SW480 (cell line): ENCODE data around the gene BAD.
A peak's percentile ranks its signal among the peaks of the same experiment; 100 is the strongest.

Experiments
- DNase-seq: peaks from one replicate; pipeline ENCODE4 v3.0.0-alpha.2; 2016; ENCODE audit warnings: low spot score

The BAD gene

DNA sequence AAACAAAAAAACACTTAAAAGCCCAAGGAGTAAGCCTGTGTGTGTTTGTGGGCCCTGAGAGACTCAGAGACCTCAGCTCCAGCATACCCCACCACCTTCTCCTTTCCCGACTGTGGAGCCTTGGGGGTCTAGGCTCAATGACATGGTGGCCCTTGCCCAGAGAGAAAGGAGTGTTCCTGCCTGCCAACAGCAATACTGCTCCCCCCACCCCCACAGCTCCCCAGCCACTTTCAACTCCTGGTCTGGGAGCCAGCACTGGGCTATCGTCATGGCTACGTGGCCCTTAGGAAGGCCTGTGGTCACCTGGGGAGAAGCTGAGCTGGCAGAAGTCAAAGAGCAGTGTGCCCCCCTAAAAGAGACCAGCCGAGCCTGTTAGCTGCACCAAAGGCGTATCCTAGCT lies 40.4 kb downstream of the BAD start:
- DNase-seq: no peak

DNA sequence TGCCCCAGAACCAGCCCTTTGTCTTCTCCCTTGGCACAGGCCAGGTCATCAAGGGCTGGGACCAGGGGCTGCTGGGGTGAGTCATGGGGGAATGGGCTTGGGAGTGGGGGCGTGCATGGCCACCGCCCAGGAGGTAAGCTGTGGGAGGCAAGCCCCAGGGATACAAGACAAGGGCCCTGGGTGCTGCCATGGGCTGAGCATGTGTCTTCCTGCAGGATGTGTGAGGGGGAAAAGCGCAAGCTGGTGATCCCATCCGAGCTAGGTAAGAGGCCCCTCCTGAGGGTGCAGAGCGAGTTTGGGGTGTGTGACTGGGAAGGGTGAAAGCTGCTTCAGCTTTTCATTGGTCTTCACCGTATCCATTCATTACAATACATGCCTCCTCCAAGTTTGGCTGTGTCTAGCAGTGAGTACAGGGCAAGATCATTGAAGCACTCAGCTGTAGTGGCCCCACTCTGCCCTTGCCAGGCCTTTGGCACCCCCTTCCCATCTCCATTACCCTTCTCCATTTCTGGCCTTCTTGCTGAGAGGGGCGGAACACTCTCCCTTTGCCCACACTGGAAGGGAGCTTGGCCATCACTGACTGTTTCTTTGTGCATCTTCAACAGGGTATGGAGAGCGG lies 41.1 kb downstream of the BAD start:
- no peak for DNase-seq

DNA sequence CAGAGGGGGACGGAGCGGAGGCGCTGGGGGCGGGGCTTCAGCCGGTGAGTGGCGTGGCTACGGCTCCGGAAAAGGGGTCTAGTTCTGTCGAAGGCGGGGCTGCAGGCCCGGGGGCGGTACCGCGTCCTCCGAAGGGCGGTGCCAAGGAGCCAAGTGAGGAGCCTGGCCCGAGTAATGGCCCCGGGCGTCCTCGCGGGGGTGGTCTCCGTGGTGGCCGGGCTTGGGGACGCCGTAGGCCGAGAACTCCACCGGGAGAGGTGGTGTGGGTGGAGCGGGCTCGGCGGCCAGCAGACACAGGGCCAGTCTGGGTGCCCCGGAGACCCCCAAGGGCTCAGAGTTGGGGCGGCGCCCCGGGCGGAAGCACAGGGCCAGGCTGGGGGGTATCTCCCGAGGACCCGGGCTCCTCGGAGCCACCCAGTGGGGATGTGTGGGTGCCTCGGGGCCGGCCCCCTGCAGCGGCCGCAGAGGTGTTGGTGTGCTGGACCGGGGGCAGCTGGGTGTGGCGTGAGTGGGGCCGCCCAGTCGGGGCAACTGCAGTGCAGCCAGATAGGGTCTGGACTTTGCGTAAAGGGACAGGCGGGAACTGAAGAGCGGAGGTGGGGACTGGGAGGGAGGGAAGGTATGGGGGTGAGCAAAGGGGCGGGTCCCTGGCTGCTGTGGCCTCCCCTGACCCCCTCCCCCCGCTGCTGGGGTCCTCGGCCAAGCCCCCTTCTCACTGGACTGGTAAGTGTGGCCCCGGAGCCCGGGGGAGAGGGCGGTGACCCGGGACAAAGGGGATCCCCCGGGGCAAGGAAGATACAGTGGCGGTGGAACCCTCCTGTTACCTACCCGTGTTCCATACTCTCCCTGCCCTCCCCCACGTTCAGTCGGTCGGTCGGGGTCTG lies 42.7 kb downstream of the BAD start:
- peak; percentile 72 for DNase-seq

DNA sequence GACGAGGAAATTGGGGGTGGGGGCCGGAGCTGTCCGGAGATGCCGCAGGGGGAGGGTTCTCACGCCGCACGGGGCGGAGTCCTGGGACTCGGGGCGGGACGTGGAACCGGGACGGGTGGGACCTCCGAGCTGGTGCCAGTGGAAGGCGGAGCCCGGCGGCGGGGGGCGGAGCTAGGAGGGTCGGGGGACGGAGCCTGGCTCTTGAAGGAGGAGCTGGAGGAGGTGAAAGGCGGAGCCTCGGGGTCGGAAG lies 43.3 kb downstream of the BAD start:
- DNase-seq: peak; percentile 98

DNA sequence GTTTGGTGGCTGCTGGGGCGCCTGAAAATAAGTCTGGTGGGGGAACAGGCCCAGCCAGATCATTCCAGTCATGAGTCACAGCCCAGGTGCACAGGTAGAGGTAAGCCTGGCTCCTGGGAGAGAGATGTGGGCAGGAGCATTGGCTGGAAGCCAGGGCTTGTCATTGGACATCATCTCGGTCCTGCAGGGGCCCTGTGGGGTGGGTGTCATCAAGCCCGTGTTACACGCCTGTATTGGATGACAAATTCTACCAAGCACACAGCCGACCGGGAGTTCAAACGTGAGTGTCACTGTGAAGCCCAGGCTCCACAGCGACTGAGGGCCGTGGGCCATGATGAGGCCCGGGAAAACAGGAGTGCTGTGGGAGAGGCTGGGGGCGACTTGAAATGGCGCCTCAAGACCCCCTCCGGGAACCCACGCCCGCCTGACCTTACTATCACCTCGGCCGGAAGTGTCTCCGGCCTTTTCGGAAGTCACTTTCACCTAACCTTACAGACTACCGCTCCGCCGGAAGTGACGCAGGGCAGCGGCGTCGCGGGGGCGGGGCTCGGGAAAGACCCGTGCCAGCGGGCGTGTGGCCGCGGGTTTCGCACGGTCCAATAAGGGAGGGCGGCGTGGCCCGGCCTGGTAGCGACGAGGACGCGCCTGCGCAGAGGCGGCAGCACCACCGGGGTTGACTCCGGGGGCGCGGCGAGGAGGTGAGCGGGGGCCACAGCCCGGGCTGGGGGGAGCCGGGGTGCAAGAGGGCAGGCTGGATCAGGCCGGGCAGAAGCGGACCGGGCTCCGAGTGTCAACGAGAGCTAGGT lies 43.8 kb downstream of the BAD start, which contains the start of gene FKBP2:
FKBP2 (plus strand) TSS at position 661 of the 806 bp plus-strand sequence. CDS start 1,293 bp downstream, outside the sequence.
- DNase-seq: peak; percentile 95

DNA sequence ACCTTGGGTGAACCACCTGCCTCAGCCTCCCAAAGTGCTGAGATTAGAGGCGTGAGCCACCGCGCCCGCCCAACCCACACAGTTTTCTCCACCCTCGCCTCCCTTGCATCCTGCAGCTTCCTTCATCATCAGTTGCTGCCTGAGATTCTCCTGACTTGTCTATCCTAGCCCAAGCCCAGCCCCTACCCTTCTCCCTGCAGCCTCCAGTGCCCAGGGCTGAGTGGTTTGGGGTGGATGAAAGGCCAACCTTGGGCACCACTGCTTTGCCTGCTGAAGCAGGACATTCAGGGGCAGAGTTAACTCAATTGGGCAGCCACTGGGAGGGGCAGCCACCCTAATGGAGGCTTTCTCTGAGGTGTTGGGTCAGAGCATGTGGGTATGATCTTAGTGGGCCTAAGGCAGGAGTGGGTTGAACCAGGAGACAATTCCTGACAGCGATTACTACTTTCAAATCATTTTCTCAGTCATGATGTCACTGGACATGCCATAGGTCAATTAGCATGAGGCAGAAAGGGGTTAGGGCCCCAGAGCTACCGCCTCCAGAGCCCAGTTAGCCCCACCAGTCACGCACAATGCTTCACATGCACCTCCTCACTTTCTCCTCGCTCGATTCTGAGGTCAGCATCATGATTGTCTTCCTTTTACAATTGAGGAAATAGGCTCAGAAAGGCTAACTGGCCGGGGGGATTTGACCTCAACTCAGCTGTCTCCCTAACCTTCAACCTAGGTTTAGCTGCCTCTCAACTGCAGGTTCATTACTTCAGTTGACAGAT lies 44.6 kb downstream of the BAD start:
- peak; percentile 55 for DNase-seq

DNA sequence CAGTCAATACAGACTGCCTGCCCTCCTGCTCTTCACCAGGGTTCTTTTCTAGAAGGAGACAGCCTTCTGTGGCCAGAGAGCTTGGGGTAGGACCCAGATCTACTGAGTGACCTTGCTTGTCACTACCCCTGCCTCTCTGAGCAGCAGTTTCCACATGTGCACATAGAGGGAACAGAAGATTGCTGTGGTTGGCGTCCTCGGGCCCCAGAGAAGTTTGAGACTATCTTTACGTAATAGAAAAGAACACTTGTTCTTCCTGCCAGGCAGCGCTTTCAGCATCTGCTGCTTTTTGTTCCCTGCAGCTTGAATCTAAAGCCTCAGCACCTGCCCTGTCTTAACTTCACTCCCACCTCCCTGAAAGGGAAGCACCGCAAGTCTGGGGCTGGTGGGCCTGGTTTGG lies 45.5 kb downstream of the BAD start:
- DNase-seq: no peak

DNA sequence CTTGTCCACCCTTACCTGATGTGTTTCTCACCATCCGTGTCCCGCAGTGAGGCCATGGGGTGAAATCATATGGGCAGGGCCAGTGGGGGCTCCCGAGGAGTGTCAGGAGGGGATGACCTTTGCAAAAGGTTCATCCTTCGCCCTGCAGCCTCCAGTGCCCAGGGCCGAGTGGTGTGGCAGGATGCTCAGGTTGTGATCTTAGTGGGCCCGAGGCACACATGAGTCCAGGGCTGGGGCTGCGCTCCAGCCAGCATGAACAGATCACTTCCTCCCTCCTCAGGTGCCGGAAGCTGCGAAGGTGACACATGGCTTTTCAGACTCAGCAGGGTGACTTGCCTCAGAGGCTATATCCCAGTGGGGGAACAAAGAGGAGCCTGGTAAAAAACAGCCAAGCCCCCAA lies 46.4 kb downstream of the BAD start:
- no peak for DNase-seq

DNA sequence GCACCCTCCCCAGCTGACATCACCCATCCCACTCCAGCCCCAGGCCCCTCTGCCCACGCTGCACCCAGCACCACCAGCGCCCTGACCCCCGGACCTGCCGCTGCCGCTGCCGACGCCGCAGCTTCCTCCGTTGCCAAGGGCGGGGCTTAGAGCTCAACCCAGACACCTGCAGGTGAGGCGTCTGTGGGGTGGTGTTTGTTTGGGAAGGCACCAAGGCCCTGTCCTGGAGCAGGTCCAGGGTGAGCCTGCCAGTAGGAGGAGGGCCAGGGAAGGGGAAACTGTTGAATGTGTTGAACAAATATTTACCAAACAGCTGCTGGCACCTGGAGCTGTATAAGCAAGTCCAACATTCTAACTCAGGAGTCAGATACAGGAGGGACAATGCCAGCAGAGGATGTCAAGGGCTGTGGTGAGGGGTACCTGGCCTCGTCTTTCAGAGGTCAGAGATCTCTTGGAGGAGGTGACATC lies 46.9 kb downstream of the BAD start:
- peak; percentile 28 for DNase-seq

DNA sequence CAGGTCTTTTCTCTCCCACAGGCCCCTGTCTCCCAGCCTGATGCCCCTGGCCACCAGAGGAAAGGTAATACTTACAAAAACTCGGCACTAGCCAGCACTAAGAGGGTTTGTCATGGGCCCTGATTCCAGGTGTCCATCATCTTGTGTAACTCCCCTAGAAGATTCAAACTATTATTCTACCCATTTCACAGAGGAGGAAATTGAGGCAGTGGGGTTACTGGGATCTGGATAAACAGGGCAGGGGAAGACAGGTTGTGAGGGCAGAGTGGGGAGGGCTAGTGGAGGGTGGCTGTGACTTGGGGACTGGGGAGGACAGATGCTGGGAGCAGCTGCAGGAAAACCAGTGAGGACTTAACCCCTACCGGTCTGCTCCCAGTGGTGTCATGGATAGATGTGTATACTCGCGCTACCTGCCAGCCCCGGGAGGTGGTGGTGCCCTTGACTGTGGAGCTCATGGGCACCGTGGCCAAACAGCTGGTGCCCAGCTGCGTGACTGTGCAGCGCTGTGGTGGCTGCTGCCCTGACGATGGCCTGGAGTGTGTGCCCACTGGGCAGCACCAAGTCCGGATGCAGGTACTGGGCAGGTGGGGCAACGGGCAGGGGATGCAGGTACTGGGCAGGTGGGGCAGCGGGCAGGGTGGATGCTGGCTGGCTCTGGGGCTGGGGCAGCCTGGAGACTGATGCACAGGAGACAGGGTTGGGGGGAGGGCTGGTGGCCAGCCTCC lies 48.9 kb downstream of the BAD start:
- DNase-seq: no peak

DNA sequence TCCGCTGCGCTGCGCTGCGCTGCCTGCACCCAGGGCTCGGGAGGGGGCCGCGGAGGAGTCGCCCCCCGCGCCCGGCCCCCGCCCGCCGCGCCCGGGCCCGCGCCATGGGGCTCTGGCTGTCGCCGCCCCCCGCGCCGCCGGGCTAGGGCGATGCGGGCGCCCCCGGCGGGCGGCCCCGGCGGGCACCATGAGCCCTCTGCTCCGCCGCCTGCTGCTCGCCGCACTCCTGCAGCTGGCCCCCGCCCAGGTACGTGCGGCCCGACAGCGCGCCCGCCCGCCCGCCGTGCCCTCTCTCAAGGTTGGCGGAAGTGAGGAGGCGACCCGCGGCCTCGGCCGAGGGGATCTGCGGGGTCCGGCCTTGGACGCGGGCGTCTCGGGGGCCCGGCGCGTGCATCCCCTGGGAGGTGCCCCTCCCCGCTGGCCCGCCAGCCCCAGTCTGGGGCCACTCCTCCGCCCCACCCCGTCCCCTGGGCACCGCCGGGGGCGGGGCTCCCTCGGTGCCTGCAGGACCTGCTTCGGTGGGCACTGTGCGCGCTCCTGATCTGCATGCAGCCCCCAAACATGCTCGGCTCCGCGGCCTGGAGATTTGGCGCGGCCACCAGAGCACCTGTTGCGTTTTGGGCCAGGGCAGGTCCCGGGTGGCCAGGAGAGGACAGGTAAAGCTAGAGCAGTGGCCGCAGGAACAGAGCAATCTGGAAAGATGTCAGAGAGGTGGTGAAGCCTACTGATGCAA lies 49.7 kb downstream of the BAD start:
- peak; percentile 65 for DNase-seq

DNA sequence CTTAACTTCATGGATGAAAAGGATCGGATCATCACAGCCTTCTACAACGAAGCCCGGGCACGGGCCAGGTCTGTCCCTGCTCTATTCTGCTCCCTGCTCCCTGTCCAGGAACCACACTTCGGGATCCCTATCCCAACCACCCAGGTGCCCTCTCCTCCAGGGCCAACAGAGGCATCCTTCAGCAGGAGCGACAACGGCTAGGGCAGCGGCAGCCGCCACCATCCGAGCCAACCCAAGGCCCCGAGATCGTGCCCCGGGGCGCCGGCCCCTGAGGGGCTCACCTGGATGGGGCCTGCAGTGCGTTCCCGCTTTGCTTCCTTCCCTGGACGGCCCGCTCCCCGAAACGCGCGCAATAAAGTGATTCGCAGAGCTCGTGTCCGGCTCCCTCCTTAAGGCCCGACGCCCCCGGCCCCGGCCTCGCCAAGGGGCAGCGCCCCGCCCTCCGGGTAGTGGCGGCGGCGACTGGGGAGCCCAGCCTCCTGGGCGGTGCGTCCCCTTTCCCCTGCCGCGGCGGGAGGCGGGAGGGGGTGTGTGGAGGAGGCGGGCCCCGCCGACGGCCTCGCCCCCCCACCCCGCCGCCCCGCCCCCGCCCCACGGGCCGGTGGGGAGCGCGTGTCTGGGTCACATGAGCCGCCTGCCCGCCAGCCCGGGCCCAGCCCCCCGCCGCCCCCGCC lies 50.4 kb downstream of the BAD start, which contains the start of gene VEGFB:
VEGFB (plus strand) TSS at position 672 of the 674 bp plus-strand sequence. CDS start 250 bp downstream, outside the sequence.
- peak; percentile 52 for DNase-seq

DNA sequence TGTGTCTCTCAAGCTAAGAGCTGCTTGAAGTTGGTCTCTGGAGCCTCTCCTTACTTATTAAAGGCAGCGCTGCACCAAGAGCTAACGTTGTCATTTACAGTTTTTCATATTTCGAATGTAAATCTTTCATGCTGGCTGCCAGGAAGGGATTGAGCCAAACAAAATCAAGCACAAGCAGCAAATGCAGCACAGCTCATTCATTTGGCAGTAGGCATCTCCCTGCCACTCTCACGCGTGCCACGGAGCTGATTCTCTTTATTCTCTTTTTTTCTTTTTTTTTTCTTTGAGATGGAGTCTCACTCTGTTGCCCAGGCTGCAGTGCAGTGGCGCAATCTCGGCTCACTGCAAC lies 51.5 kb downstream of the BAD start:
- no peak for DNase-seq

DNA sequence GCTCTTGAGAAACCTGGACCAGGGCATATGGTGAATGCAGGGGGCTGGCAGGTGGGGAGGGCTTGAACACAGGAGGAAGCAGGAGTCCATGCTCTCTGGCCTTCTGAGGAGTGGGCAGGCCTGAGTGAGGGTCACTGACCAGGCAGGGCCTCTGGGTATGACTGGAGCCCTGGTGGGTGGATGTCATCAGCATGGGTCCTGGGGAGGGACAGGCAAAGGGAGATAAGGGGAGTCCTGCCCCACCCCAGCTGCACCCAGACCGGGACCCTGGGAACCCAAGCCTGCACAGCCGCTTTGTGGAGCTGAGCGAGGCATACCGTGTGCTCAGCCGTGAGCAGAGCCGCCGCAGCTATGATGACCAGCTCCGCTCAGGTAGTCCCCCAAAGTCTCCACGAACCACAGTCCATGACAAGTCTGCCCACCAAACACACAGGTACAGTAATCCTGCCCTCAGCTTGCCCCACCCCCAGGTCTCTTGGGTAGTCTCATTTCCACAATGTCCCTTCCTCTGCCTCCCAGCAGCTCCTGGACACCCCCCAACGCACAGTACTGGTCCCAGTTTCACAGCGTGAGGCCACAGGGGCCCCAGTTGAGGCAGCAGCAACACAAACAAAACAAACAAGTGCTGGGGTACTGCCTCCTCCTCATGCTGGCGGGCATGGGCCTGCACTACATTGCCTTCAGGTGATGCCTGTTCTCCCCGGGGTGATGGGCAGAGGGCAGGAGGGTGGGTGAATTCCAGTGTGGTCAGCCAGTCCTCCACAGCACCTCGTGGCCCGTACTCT lies 52.1 kb downstream of the BAD start:
- no peak for DNase-seq

DNA sequence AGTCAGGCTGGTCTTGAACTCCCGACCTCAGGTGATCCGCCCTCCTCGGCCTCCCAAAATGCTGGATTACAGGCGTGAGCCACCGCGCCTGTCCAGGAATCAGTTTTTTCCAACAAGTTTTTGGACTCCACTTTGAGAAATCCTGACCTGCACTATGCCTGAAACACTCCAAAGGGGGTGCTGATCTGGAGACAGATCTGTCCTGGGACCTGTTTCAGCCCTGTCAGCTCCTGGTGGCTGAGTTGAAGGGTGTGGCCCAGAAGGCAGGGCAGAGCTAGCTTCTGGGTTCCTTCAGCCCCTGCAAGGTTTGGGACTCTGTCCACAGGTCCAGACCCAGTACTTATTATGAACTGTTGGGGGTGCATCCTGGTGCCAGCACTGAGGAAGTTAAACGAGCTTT lies 52.9 kb downstream of the BAD start:
- no peak for DNase-seq

DNA sequence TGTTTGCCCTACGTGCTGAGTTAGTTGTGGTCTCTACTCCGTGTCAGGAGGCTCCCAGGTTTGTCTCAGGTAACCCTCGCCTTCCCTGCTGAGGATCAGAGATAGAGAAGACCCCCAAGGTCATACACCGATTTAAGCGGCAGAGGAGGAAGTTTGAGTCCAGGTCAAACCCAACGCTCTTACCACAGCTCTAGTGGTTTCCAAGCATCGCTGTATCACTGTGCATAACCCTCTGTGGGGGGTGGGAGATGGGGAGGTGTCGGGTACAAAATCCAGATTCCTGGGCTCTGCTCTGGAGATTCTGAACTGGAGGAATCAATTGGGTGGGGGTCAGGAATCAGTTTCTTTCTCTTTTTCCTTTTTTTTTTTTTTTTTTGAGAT lies 53.5 kb downstream of the BAD start:
- no peak for DNase-seq

DNA sequence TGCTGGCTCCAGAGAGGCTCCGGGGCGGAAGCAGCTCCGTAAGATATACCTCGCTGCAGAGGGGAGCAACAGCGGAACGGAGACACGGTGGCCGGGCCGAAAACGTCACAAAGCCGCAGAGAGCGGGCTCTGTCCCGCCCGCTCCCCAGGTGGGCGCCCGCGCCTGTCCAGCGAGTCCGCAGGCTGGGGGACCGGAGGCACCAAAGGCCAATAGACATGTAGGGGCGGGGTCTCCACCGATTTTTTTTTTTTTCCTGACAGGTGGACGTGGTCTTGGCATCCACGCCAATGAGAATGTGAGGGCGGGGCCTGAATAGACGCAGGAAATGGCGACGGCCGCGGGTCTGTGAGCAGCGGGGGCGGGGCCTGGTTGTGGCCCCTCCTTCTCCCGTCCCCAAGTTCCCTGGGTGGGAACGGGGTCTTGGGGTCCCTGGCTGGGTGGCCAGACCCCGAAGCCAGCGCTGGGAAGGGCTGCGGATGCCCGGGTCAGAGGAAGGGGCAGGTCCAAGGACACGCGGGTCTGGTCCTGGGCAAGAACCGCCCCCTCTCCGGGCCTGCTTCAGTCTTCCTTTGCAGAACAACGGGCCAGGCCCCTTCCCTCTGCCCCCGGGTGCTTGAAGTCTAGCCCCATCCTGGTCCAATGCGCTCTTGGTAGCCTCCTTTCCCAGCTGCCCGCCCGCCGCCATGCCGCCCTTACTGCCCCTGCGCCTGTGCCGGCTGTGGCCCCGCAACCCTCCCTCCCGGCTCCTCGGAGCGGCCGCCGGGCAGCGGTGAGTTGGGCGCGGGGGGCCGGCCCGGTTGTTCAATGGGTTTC lies 54.1 kb downstream of the BAD start, which contains the start of gene DNAJC4:
DNAJC4 (plus strand) TSS at position 378 of the 814 bp plus-strand sequence; CDS start at position 685, 307 bp downstream.
- DNase-seq: peak; percentile 92

DNA sequence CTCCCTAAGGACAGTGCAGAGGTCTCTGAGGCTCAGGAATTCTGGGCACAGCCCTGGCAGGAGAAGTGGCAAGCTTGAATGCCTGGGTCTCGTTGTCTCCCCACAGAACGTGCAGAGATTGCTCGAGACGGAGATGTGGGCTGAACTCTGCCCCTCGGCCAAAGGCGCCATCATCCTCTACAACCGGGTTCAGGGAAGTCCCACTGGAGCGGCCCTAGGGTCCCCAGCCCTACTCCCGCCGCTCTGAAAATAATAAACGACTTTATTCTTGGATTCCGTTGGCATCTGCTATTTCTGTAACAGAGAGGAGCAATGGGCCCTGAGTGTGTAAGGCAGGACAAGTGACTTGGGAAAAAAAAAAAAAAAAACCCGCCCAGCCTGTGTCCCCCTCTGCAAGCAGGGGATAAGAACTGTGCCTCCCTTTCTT lies 54.7 kb downstream of the BAD start:
- DNase-seq: no peak
